Measurements from ENCODE around the gene DSCAM. TPM values are rescaled to one million over a fixed set of nuclear protein-coding genes. Genes with fewer than 3 reads are reported as not detected.

The DSCAM gene
- total and polyA plus RNA-seq, 2 experiments from 2014 or later: 0.07 TPM; not detected in 1

- Histone ChIP-seq H3K4me3 (0 out of 2 replicates have a peak overlapping the region, but pooled peaks have one; percentile 13), H3K27ac (ENCODE audit: low read depth) (no peak overlapping the region), H3K4me2 (no peak overlapping the region), H2AFZ (no peak overlapping the region), H3K27me3 (ENCODE audit: insufficient read depth) (no peaks in the 10 kb centered on the region), H3K36me3 (ENCODE audit: insufficient read depth) (no peaks in the 10 kb centered on the region), H3K9me2 (ENCODE audit: insufficient read depth) (no peaks in the 10 kb centered on the region), H4K20me1 (replicated peaks; ENCODE audit: insufficient read depth) (no peaks in the 10 kb centered on the region), H3F3A (replicated peaks; ENCODE audit: low read depth) (no peaks in the 10 kb centered on the region), H3K4me1 (ENCODE audit: insufficient read depth) (no peaks in the 10 kb centered on the region; the same call in 1 of the 2 replicates), H3K79me2 (replicated peaks; ENCODE audit: insufficient read depth) (no peaks in the 10 kb centered on the region)
- Mint-ChIP-seq H3K9me3 (peaks cover 29% of the 10 kb centered on the region), H3K4me3 (no peak overlapping the region), H3K27me3 (ENCODE audit: insufficient read depth, low read depth, poor library complexity) (no peaks in the 10 kb centered on the region), H3K4me1 (no peaks in the 10 kb centered on the region), H3K36me3 (ENCODE audit: low read depth) (peaks cover 5% of the 10 kb centered on the region; the same call in 1 of the 3 replicates), H3K27ac (no peak overlapping the region)
- DNase-seq (ENCODE audit: low spot score): peak; percentile 40
- peak; percentile 81 for ATAC-seq
- TF ChIP-seq EZH2 (IDR thresholded peaks at IDR 0.05; ENCODE audit: low read depth, unreplicated experiment) (no peak), POLR2AphosphoS5 (IDR thresholded peaks at IDR 0.05; ENCODE audit: low read depth) (no peak), JUNB (IDR thresholded peaks at IDR 0.05; ENCODE audit: unreplicated experiment) (no peak), STAT1 (IDR thresholded peaks at IDR 0.05; ENCODE audit: unreplicated experiment) (no peak), NANOG (IDR thresholded peaks at IDR 0.05; ENCODE audit: borderline replicate concordance) (no peak), CTCF (conservative IDR thresholded peaks at IDR 0.05; ENCODE audit: low read depth in 2 of 2) (no peak), ZNF114 (CRISPR knock-in tag; IDR thresholded peaks at IDR 0.05) (no peak), CREB1 (CRISPR knock-in tag; IDR thresholded peaks at IDR 0.05; ENCODE audit: low read depth) (no peak), EZH2phosphoT487 (IDR thresholded peaks at IDR 0.05; ENCODE audit: unreplicated experiment) (no peak), ZNF331 (CRISPR knock-in tag; IDR thresholded peaks at IDR 0.05; ENCODE audit: low read depth) (no peak), ZNF462 (CRISPR knock-in tag; IDR thresholded peaks at IDR 0.05) (no peak), REST (IDR thresholded peaks at IDR 0.05; ENCODE audit: unreplicated experiment) (no peak)
- TF ChIP-seq, protein P1, sequence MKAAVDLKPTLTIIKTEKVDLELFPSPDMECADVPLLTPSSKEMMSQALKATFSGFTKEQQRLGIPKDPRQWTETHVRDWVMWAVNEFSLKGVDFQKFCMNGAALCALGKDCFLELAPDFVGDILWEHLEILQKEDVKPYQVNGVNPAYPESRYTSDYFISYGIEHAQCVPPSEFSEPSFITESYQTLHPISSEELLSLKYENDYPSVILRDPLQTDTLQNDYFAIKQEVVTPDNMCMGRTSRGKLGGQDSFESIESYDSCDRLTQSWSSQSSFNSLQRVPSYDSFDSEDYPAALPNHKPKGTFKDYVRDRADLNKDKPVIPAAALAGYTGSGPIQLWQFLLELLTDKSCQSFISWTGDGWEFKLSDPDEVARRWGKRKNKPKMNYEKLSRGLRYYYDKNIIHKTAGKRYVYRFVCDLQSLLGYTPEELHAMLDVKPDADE (IDR thresholded peaks at IDR 0.05): no peak
Measured at GRCh38 chr21:40752125-40752524, 94.8 kb downstream of the DSCAM start.

All from GM23338 (cell line).